ENCODE data around the gene LRRC4. TPM values are rescaled to one million over a fixed set of nuclear protein-coding genes. Genes with fewer than 3 reads are reported as not detected.

The LRRC4 gene
- total and polyA plus RNA-seq, 7 experiments from 2014 or later: 0.14 to 5.7 (median 0.82) TPM; not detected in 2

DNA sequence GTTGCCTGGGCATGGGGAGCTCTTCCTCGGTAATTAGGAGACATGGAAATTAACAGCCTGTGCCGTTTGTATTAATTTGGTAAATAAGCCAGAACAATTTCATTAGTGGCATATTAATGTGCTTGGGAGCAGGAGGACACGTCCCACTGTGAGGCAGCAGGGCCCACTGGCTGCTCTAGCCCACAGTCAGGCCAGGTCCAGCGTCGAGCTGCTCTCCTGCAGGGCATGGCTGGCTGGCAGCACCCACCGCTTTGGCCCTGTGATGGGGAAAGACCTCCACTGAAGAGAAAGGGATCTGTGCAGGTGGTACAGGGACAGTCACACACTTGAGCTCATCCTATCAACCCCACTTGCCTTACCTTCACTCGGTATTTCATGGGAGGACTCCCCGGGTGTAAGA, 37.5 kb upstream of the LRRC4 start:
- no peak overlapping the region for H3K4me3 ChIP-seq (ENCODE audit: low read length)
- H3K27me3 ChIP-seq (ENCODE audit: control insufficient read depth in 2 of 2, insufficient read depth in 2 of 2, low read length in 2 of 2): no peaks in the 10 kb centered on the region
- ChIA-PET POLR2A (no interaction called here), CTCF (interaction anchor here (0.6 to 0.8 kb wide), 2 partner anchors 10 to 51 kb away, joined by 3 to 4 read pairs; no protein-coding TSS in a partner anchor)
- DNase-seq: no peak
- ATAC-seq: no peak
- Mint-ChIP-seq H3K27me3 (no peaks in the 10 kb centered on the region), H3K4me1 (peaks cover 23 to 79% (median 46%) of the 10 kb centered on the region in 7 donors), H3K27ac (no peak overlapping the region), H3K9me3 (no peaks in the 10 kb centered on the region), H3K36me3 (peaks cover 0 to 29% (median 2%) of the 10 kb centered on the region in 5 donors), H3K4me3 (peak overlapping the region in 3 of 10 donors; percentile 6 to 30 (median 23))
- H3K9me3 ChIP-seq (ENCODE audit: control insufficient read depth in 2 of 3, low read length in 3 of 3): no peaks in the 10 kb centered on the region
- intact Hi-C loops (cut with micrococcal nuclease): no loop called here
- peaks cover 0 to 9% of the 10 kb centered on the region in 2 donors for H3K4me1 ChIP-seq (ENCODE audit: control insufficient read depth in 2 of 2, insufficient read depth in 2 of 2, low read length in 2 of 2)
- H3K36me3 ChIP-seq (ENCODE audit: control insufficient read depth in 2 of 3, insufficient read depth in 3 of 3, low read length in 3 of 3): no peaks in the 10 kb centered on the region
- no peak overlapping the region for H3K27ac ChIP-seq (ENCODE audit: low read depth, low read length)

DNA sequence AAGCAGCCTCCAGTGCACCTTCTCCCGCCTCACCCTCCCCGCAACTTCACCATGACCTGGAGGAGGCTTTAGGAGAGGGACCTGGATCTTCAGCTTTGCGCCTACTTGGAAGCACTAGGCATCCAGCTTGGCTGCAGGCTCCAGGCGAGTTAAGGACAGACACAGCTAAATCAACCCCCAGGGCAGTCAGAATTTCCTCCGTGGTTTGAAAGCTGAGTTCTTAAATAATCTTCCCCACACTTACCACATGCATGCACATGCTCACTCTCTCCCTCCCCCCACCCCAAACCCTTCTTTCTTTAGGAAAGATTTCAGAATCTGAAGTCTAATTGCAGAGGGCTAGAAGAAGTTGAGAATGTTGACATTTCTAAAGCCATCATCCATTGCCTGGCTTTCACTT, 36.7 kb upstream of the LRRC4 start:
- intact Hi-C loops (cut with micrococcal nuclease): no loop called here
- Mint-ChIP-seq H3K27ac (peak overlapping the region in 1 of 9 donors; percentile 18), H3K4me3 (peak overlapping the region in 3 of 10 donors; percentile 8 to 48 (median 17)), H3K4me1 (peaks cover 23 to 80% (median 50%) of the 10 kb centered on the region in 7 donors), H3K9me3 (no peaks in the 10 kb centered on the region), H3K36me3 (peaks cover 0 to 29% (median 2%) of the 10 kb centered on the region in 5 donors), H3K27me3 (no peaks in the 10 kb centered on the region)
- no peak for DNase-seq
- H3K4me1 ChIP-seq (ENCODE audit: control insufficient read depth in 2 of 2, insufficient read depth in 2 of 2, low read length in 2 of 2): peaks cover 0 to 9% of the 10 kb centered on the region in 2 donors
- no peak overlapping the region for H3K4me3 ChIP-seq (ENCODE audit: low read length)
- H3K36me3 ChIP-seq (ENCODE audit: control insufficient read depth in 2 of 3, insufficient read depth in 3 of 3, low read length in 3 of 3): no peaks in the 10 kb centered on the region
- POLR2A ChIA-PET: no interaction called here
- H3K27me3 ChIP-seq (ENCODE audit: control insufficient read depth in 2 of 2, insufficient read depth in 2 of 2, low read length in 2 of 2): no peaks in the 10 kb centered on the region
- no peaks in the 10 kb centered on the region for H3K9me3 ChIP-seq (ENCODE audit: control insufficient read depth in 2 of 3, low read length in 3 of 3)
- H3K27ac ChIP-seq (ENCODE audit: low read depth, low read length): no peak overlapping the region
- CTCF ChIA-PET: interaction anchor here (0.8 kb wide), 1 partner anchor 9 kb away, joined by 4 read pairs; no protein-coding TSS in a partner anchor
- ATAC-seq: no peak

DNA sequence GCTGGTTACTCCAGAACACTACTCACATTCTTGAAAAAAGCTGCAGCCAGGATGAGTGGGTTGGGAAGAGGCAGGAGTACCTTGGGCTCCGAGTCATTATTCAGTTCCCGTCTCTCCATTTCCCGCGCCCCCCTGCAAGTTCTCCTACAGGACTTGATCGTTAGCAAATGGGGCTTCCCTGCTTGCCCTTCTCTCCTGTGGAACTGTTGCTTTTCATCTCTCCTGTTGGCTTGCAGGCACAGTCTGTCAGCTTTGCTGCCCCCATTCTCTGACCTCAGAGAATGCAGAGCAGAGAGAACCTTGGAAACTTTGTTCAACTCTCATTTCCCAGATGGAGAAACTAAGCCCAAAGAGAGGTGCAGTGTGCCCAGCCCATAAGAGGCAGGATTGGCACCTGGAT, 35.6 kb upstream of the LRRC4 start:
- intact Hi-C loops (cut with micrococcal nuclease): no loop called here
- POLR2A ChIA-PET: no interaction called here
- CTCF ChIA-PET: no interaction called here
- Mint-ChIP-seq H3K4me3 (peak overlapping the region in 1 of 10 donors; percentile 11), H3K9me3 (no peaks in the 10 kb centered on the region), H3K27me3 (no peaks in the 10 kb centered on the region), H3K4me1 (peaks cover 23 to 83% (median 49%) of the 10 kb centered on the region in 7 donors), H3K27ac (no peak overlapping the region), H3K36me3 (peaks cover 0 to 29% (median 2%) of the 10 kb centered on the region in 5 donors)
- DNase-seq (no peak), ATAC-seq (no peak)
- H3K9me3 ChIP-seq (ENCODE audit: control insufficient read depth in 2 of 3, low read length in 3 of 3): no peaks in the 10 kb centered on the region
- no peaks in the 10 kb centered on the region for H3K36me3 ChIP-seq (ENCODE audit: control insufficient read depth in 2 of 3, insufficient read depth in 3 of 3, low read length in 3 of 3)
- peaks cover 0 to 9% of the 10 kb centered on the region in 2 donors for H3K4me1 ChIP-seq (ENCODE audit: control insufficient read depth in 2 of 2, insufficient read depth in 2 of 2, low read length in 2 of 2)
- no peaks in the 10 kb centered on the region for H3K27me3 ChIP-seq (ENCODE audit: control insufficient read depth in 2 of 2, insufficient read depth in 2 of 2, low read length in 2 of 2)
- H3K27ac ChIP-seq (ENCODE audit: low read depth, low read length): no peak overlapping the region
- H3K4me3 ChIP-seq (ENCODE audit: low read length): no peak overlapping the region

DNA sequence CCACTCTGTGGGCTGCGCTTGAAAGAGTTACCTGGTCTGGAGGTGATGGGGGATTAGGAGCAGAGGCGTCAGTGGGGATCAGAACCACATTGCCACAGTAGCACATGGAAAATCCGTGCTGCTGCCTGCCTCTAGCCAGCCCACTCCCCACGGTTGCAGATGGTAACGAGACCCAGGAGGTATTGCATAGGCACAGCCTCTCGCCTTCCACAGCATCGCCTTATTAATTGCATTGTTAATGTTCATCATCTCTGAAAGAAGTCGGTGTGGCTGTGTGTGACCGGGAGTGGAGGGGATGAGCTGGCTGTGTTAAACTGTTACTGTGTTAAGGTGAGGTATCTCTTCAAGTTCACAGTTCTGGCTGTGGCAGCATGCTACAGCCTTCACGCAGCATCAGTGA, 35.2 kb upstream of the LRRC4 start:
- no peak for ATAC-seq
- intact Hi-C loops (cut with micrococcal nuclease): no loop called here
- Mint-ChIP-seq H3K4me1 (peaks cover 20 to 82% (median 46%) of the 10 kb centered on the region in 7 donors), H3K27me3 (no peaks in the 10 kb centered on the region), H3K9me3 (no peaks in the 10 kb centered on the region), H3K4me3 (no peak overlapping the region), H3K36me3 (peaks cover 0 to 29% (median under 1%) of the 10 kb centered on the region in 5 donors), H3K27ac (no peak overlapping the region)
- DNase-seq: no peak
- Histone ChIP-seq H3K27me3 (ENCODE audit: control insufficient read depth in 2 of 2, insufficient read depth in 2 of 2, low read length in 2 of 2) (no peaks in the 10 kb centered on the region), H3K27ac (ENCODE audit: low read depth, low read length) (no peak overlapping the region), H3K4me1 (ENCODE audit: control insufficient read depth in 2 of 2, insufficient read depth in 2 of 2, low read length in 2 of 2) (peaks cover 0 to 6% of the 10 kb centered on the region in 2 donors), H3K36me3 (ENCODE audit: control insufficient read depth in 2 of 3, insufficient read depth in 3 of 3, low read length in 3 of 3) (no peaks in the 10 kb centered on the region), H3K4me3 (ENCODE audit: low read length) (no peak overlapping the region), H3K9me3 (ENCODE audit: control insufficient read depth in 2 of 3, low read length in 3 of 3) (no peaks in the 10 kb centered on the region)
- ChIA-PET CTCF (no interaction called here), POLR2A (no interaction called here)

DNA sequence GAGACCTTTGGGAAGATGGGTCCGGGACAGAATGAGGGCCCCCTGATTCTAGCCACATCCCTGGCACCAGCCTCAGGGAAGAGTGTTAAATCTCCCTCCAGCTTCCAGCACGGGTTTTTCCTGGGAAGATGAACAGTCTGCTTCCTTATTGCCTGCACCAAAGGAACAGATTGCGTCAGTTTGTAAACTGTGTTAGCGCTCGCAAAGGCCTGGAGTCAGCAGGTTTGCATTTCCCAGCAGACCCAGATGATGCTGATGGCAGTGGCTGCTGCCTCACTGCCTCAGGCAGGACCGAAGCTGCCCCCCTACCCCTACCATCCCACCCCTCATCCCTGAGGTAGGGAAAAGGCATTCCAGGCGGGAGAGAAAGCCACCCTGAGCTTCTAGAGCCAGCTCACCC, 34.6 kb upstream of the LRRC4 start:
- Mint-ChIP-seq H3K27me3 (no peaks in the 10 kb centered on the region), H3K4me3 (no peak overlapping the region), H3K36me3 (peaks cover 0 to 29% (median 0%) of the 10 kb centered on the region in 5 donors), H3K27ac (no peak overlapping the region), H3K9me3 (no peaks in the 10 kb centered on the region), H3K4me1 (peaks cover 16 to 82% (median 43%) of the 10 kb centered on the region in 7 donors)
- DNase-seq: no peak
- POLR2A ChIA-PET: no interaction called here
- CTCF ChIA-PET: no interaction called here
- intact Hi-C loops (cut with micrococcal nuclease): no loop called here
- Histone ChIP-seq H3K4me3 (ENCODE audit: low read length) (no peak overlapping the region), H3K27me3 (ENCODE audit: control insufficient read depth in 2 of 2, insufficient read depth in 2 of 2, low read length in 2 of 2) (no peaks in the 10 kb centered on the region), H3K27ac (ENCODE audit: low read depth, low read length) (no peak overlapping the region), H3K4me1 (ENCODE audit: control insufficient read depth in 2 of 2, insufficient read depth in 2 of 2, low read length in 2 of 2) (peaks cover 0 to 6% of the 10 kb centered on the region in 2 donors), H3K9me3 (ENCODE audit: control insufficient read depth in 2 of 3, low read length in 3 of 3) (no peaks in the 10 kb centered on the region), H3K36me3 (ENCODE audit: control insufficient read depth in 2 of 3, insufficient read depth in 3 of 3, low read length in 3 of 3) (no peaks in the 10 kb centered on the region)
- no peak for ATAC-seq

DNA sequence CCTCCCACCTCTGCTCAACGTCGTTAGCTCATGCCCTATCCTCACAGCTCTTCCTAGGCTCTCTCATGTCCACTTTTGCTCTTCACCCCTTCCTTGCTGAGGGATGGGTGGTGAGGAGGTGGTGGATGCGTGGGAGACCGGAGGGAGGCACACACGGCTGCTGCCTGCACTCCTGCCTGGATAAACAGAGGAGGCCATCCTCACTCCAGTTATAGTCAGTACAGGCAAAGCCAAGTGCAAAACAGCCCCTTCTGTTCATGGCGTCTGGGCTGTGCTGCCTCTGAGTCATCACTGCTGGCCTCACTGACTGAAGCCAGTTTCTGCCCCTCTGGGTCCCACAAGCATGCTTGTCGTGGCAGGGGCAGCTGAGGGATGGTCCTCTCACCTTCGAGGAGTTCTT, 31.9 kb upstream of the LRRC4 start:
- H3K27ac Mint-ChIP-seq: no peak overlapping the region
- no peak overlapping the region for H3K4me3 Mint-ChIP-seq
- H3K27me3 Mint-ChIP-seq: no peaks in the 10 kb centered on the region
- Histone ChIP-seq H3K36me3 (ENCODE audit: control insufficient read depth in 2 of 3, insufficient read depth in 3 of 3, low read length in 3 of 3) (no peaks in the 10 kb centered on the region), H3K27me3 (ENCODE audit: control insufficient read depth in 2 of 2, insufficient read depth in 2 of 2, low read length in 2 of 2) (no peaks in the 10 kb centered on the region), H3K27ac (ENCODE audit: low read depth, low read length) (no peak overlapping the region), H3K4me3 (ENCODE audit: low read length) (no peak overlapping the region), H3K9me3 (ENCODE audit: control insufficient read depth in 2 of 3, low read length in 3 of 3) (no peaks in the 10 kb centered on the region), H3K4me1 (ENCODE audit: control insufficient read depth in 2 of 2, insufficient read depth in 2 of 2, low read length in 2 of 2) (peaks cover 15 to 33% of the 10 kb centered on the region in 2 donors)
- peaks cover 30 to 86% (median 60%) of the 10 kb centered on the region in 7 donors for H3K4me1 Mint-ChIP-seq
- no peaks in the 10 kb centered on the region for H3K9me3 Mint-ChIP-seq
- peaks cover 0 to 22% (median 5%) of the 10 kb centered on the region in 5 donors for H3K36me3 Mint-ChIP-seq
- ATAC-seq (no peak), DNase-seq (no peak)
- POLR2A ChIA-PET: interaction anchor here (0.7 kb wide), 1 partner anchor 13 kb away, joined by 4 read pairs; no protein-coding TSS in a partner anchor
- CTCF ChIA-PET: no interaction called here
- intact Hi-C loops (cut with micrococcal nuclease): no loop called here

DNA sequence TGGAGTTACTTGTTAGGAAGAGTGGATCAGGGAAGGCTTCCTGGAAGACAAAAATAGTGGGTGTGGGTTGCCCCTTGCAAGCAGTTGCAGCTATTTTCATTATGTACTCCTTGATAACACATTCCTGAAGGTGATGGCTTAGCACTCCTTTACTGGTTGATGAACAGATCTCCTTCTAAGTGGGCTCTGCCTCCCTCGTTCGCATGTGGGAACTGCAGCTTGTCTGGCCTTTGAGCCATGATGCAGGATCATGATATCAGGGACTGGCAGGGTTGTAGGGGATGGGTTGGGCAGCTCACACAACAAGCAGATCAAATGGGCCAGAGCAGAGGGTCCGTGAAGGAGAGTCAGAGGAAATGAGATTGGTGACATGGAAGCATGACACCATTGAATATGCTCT, 28.8 kb upstream of the LRRC4 start:
- Histone ChIP-seq H3K9me3 (ENCODE audit: control insufficient read depth in 2 of 3, low read length in 3 of 3) (no peaks in the 10 kb centered on the region), H3K27ac (ENCODE audit: low read depth, low read length) (no peak overlapping the region), H3K36me3 (ENCODE audit: control insufficient read depth in 2 of 3, insufficient read depth in 3 of 3, low read length in 3 of 3) (no peaks in the 10 kb centered on the region), H3K4me3 (ENCODE audit: low read length) (no peak overlapping the region), H3K4me1 (ENCODE audit: control insufficient read depth in 2 of 2, insufficient read depth in 2 of 2, low read length in 2 of 2) (peaks cover 15 to 43% of the 10 kb centered on the region in 2 donors), H3K27me3 (ENCODE audit: control insufficient read depth in 2 of 2, insufficient read depth in 2 of 2, low read length in 2 of 2) (no peaks in the 10 kb centered on the region)
- intact Hi-C loops (cut with micrococcal nuclease): no loop called here
- H3K27ac Mint-ChIP-seq: peak overlapping the region; percentile 40 to 89 (median 79)
- H3K27me3 Mint-ChIP-seq: no peaks in the 10 kb centered on the region
- H3K4me1 Mint-ChIP-seq: peaks cover 32 to 96% (median 69%) of the 10 kb centered on the region in 7 donors
- POLR2A ChIA-PET: interaction anchor here (0.7 to 1.6 kb wide), 2 partner anchors 13 to 50 kb away, joined by 4 read pairs; no protein-coding TSS in a partner anchor
- peak overlapping the region; percentile 64 to 84 (median 76) for H3K4me3 Mint-ChIP-seq
- no peak for DNase-seq
- CTCF ChIA-PET: interaction anchor here (0.6 to 1.7 kb wide), 3 partner anchors 8 to 76 kb away, joined by 3 to 4 read pairs (median 3); no protein-coding TSS in a partner anchor
- no peak for ATAC-seq
- peaks cover 0 to 16% (median 7%) of the 10 kb centered on the region in 5 donors for H3K36me3 Mint-ChIP-seq
- no peaks in the 10 kb centered on the region for H3K9me3 Mint-ChIP-seq

All from naive thymus-derived CD4-positive, alpha-beta T cell (primary cell).